CD14-positive monocyte (primary cell): ENCODE results near the gene ZNF726. TPM values are rescaled to one million over a fixed set of nuclear protein-coding genes. Genes with fewer than 3 reads are reported as not detected.
A peak's percentile ranks its signal among the peaks of the same experiment; 100 is the strongest.

Experiments used
- DNase-seq, 3 donors: peaks; one replicate each; pipeline ENCODE4 v3.0.0-alpha.2; 2011 to 2022
- H2AFZ ChIP-seq: 2 replicates; pipeline ENCODE4 v1.6.0; 2012; ENCODE audit warnings: mild to moderate bottlenecking, low read depth, low read length, inconsistent platforms; ENCODE audit not compliant: insufficient read depth, poor library complexity, severe bottlenecking
- H3K27ac ChIP-seq, 2 donors: 1 replicate in 1 of 2; 2 replicates in 1 of 2; pipeline ENCODE4 v1.5.1; 2012 to 2013; ENCODE audit warnings: low read length in 2 of 2, control low read depth in 1 of 2, inconsistent platforms in 1 of 2, low read depth in 1 of 2, mild to moderate bottlenecking in 1 of 2
- H3K27me3 ChIP-seq, 2 donors: one replicate each; pipeline versions ENCODE4 v1.6.0 to v1.6.1; 2011 to 2013; ENCODE audit warnings: low read length in 2 of 2; ENCODE audit not compliant: control insufficient read depth in 2 of 2, insufficient read depth in 2 of 2
- H3K36me3 ChIP-seq, 2 donors: replicated peaks in 1 of 2; 1 replicate in 1 of 2; 2 replicates in 1 of 2; pipeline versions ENCODE4 v1.5.1 to v1.6.1; 2012 to 2013; ENCODE audit warnings: low read length in 2 of 2, control low read depth in 1 of 2, inconsistent platforms in 1 of 2, mild to moderate bottlenecking in 1 of 2; ENCODE audit not compliant: insufficient read depth in 2 of 2, control insufficient read depth in 1 of 2
- H3K4me1 ChIP-seq, 2 donors: 1 replicate in 1 of 2; 2 replicates in 1 of 2; pipeline versions ENCODE4 v1.5.1 to v1.6.1; 2012 to 2013; ENCODE audit warnings: low read length in 2 of 2, control low read depth in 1 of 2, inconsistent platforms in 1 of 2, mild to moderate bottlenecking in 1 of 2, moderate library complexity in 1 of 2; ENCODE audit not compliant: insufficient read depth in 2 of 2, control insufficient read depth in 1 of 2
- H3K4me2 ChIP-seq: replicated peaks from 2 replicates; pipeline ENCODE3; 2012; ENCODE audit warnings: low read length, moderate library complexity, mild to moderate bottlenecking; ENCODE audit not compliant: poor library complexity, severe bottlenecking; ENCODE audit errors: extremely low read depth
- H3K4me3 ChIP-seq, 3 experiments: fragments of 200-600 bp in 1 of 3; sonication (generic) in 1 of 3; replicated peaks in 1 of 3; 1 replicate in 2 of 3; 2 replicates in 1 of 3; pipeline ENCODE4 v1.5.1; 2011 to 2013; ENCODE audit warnings: low read length in 3 of 3, mild to moderate bottlenecking in 3 of 3, control low read depth in 2 of 3, low read depth in 2 of 3, inconsistent platforms in 1 of 3, moderate library complexity in 1 of 3
- H3K79me2 ChIP-seq: 2 replicates; pipeline ENCODE4 v1.6.0; 2012; ENCODE audit warnings: mild to moderate bottlenecking, control low read depth, inconsistent platforms, low read length, moderate library complexity; ENCODE audit not compliant: insufficient read depth
- H3K9ac ChIP-seq: 2 replicates; pipeline ENCODE4 v1.6.0; 2017; ENCODE audit warnings: low read length, mild to moderate bottlenecking; ENCODE audit not compliant: insufficient read depth, poor library complexity, severe bottlenecking
- H3K9me3 ChIP-seq, 2 donors: replicated peaks in 1 of 2; 1 replicate in 1 of 2; 2 replicates in 1 of 2; pipeline versions ENCODE4 v1.5.1 to v1.6.1; 2012 to 2013; ENCODE audit warnings: low read length in 2 of 2, control low read depth in 1 of 2; ENCODE audit not compliant: control insufficient read depth in 1 of 2, insufficient read depth in 1 of 2
- H4K20me1 ChIP-seq: 2 replicates; pipeline ENCODE4 v1.6.0; 2012; ENCODE audit warnings: mild to moderate bottlenecking, low read length, control low read depth, moderate library complexity; ENCODE audit not compliant: insufficient read depth
- H3K27ac Mint-ChIP-seq, 7 donors: one replicate each; pipeline ENCODE4 v1.8.0; 2020; ENCODE audit warnings: mild to moderate bottlenecking in 7 of 7, mixed read lengths in 7 of 7, moderate library complexity in 6 of 7, inconsistent platforms in 2 of 7
- H3K27me3 Mint-ChIP-seq, 3 donors: one replicate each; pipeline ENCODE4 v1.8.0; 2021 to 2022; ENCODE audit warnings: low read depth in 3 of 3, mild to moderate bottlenecking in 3 of 3, mixed read lengths in 3 of 3, moderate library complexity in 3 of 3, inconsistent platforms in 1 of 3
- H3K36me3 Mint-ChIP-seq, 2 donors: one replicate each; pipeline ENCODE4 v1.8.0; 2020; ENCODE audit warnings: mixed read lengths in 2 of 2, inconsistent platforms in 1 of 2, mild to moderate bottlenecking in 1 of 2
- H3K4me1 Mint-ChIP-seq: one replicate; pipeline ENCODE4 v1.8.0; 2020; ENCODE audit warnings: mild to moderate bottlenecking, mixed read lengths
- H3K4me3 Mint-ChIP-seq, 2 donors: one replicate each; pipeline ENCODE4 v1.8.0; 2020; ENCODE audit warnings: mild to moderate bottlenecking in 2 of 2, mixed read lengths in 2 of 2, moderate library complexity in 1 of 2
- H3K9me3 Mint-ChIP-seq, 7 donors: one replicate each; pipeline ENCODE4 v1.8.0; 2020 to 2022; ENCODE audit warnings: mixed read lengths in 7 of 7, mild to moderate bottlenecking in 6 of 7, moderate library complexity in 6 of 7, inconsistent platforms in 2 of 7
- CTCF ChIP-seq: fragments of 200-600 bp; IDR thresholded peaks from one replicate; pipeline ENCODE4 v1.8.0; 2022; ENCODE audit warnings: antibody characterized with exemption, mild to moderate bottlenecking
- WGBS: methylation state at CpG from one replicate; pipeline ENCODE4 v1.1.5; 2013; ENCODE audit warnings: missing lambda C conversion rate; ENCODE audit not compliant: insufficient coverage; 5-methylcytosine and 5-hydroxymethylcytosine counted together
- intact Hi-C, 2 donors: fragments of 100-400 bp; cut with micrococcal nuclease; formaldehyde crosslinking; loops; one replicate each; pipeline versions ENCODE4 v1.15.0 to v1.15.1; 2023
- polyA minus RNA-seq: library from RNA; depleted of rRNA, polyadenylated mRNA; stranded (reverse); fragments of >200 nt; gene quantifications from 2 replicates; pipeline ENCODE4 v1.2.3, GENCODE V29; 2012
- polyA plus RNA-seq, 3 donors: library from polyadenylated mRNA; depleted of rRNA in 1 of 3; unstranded in 2 of 3; stranded (reverse) in 1 of 3; fragments of 300-500 nt in 2 of 3; fragments of >200 nt in 1 of 3; fragmentation: Illumina TruSeq in 2 of 3; gene quantifications; 1 replicate in 2 of 3; 2 replicates in 1 of 3; pipeline ENCODE4 v1.2.3, GENCODE V29; 2012 to 2021
- total RNA-seq, 12 experiments: library from RNA in 1 of 12; stranded (reverse) in 1 of 12; fragments of 120-200 nt in 1 of 12; gene quantifications; one replicate each; pipeline ENCODE4 v1.2.4 and lab custom pipeline; 2013 to 2026; ENCODE audit warnings: mixed read lengths in 6 of 12, inconsistent platforms in 1 of 12

The ZNF726 gene
- total RNA-seq (2013) = 0.71 TPM
- under 1 TPM; 0.10 to 0.34 (median 0.28) TPM for polyA plus RNA-seq
- 0.14 and 0.24 TPM in 2 replicates for polyA minus RNA-seq
- 0.17 to 1.6 (median 0.72) reads per million in 11 experiments for total RNA-seq (lab: John Stamatoyannopoulos, UW)

- Histone ChIP-seq H3K4me3 (peak within 1 kb of the TSS; percentile 51 to 80 (median 52)), H4K20me1 (no peaks in the 10 kb centered on the region), H3K9me3 (peaks cover 28 to 39% of the 10 kb centered on the region in 2 donors), H3K27me3 (no peaks in the 10 kb centered on the region), H2AFZ (peak within 1 kb of the TSS; percentile 91), H3K4me2 (peak within 1 kb of the TSS; percentile 79), H3K36me3 (no peaks in the 10 kb centered on the region), H3K4me1 (peaks cover 3 to 7% of the 10 kb centered on the region in 2 donors), H3K27ac (peak within 1 kb of the TSS; percentile 34 to 68), H3K9ac (peak within 1 kb of the TSS; percentile 65), H3K79me2 (peaks cover 4% of the 10 kb centered on the region)
- Mint-ChIP-seq H3K27me3 (peaks cover 0 to 10% (median 0%) of the 10 kb centered on the region in 3 donors), H3K27ac (peak within 1 kb of the TSS; percentile 52 to 93 (median 78)), H3K9me3 (peaks cover 12 to 56% (median 41%) of the 10 kb centered on the region in 7 donors), H3K4me1 (peaks cover 12% of the 10 kb centered on the region), H3K4me3 (peak within 1 kb of the TSS; percentile 95 to 96), H3K36me3 (peaks cover 7 to 14% of the 10 kb centered on the region in 2 donors)
- WGBS = 7% methylated on average over 38 of the region's 44 CpGs
- peak; percentile 66 to 78 (median 67) for DNase-seq
- TF ChIP-seq CTCF = no peak
- intact Hi-C loops = loop anchor here in 1 of 2 donors (10.0 kb wide), 1 partner anchor 120 kb away; no protein-coding TSS in a partner anchor
Observed at GRCh38 chr19:23914402-23915286, at the start of gene ZNF726. TSS of gene ZNF726 (plus strand) at chr19:23914886. CDS start at chr19:23914995, 109 bp downstream.

DNA sequence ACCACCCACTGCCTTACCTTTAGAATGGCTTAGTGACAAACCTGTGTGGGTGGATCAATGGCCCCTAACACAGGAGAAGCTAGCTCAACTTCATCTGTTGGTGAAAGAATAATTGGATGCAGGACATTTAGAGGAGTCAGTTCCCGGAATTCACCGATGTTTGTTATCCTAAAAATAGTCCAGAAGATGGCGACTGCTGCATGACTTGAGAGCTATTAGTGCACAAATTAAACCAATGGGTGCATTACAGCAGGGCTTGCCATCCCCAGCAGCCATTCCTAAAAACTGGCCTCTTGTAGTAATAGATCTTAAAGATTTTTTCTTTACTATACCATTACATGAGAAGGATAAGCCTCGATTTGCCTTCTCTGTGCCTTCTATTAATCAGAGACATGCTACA lies 46.8 kb upstream of the ZNF726 start:
- H3K27ac Mint-ChIP-seq = no peak overlapping the region
- no peak overlapping the region for H3K4me2 ChIP-seq
- intact Hi-C loops = no loop called here
- no peak for TF ChIP-seq CTCF
- H4K20me1 ChIP-seq = no peaks in the 10 kb centered on the region
- no peaks in the 10 kb centered on the region for H3K79me2 ChIP-seq
- no peaks in the 10 kb centered on the region for H3K27me3 ChIP-seq
- H3K36me3 ChIP-seq = no peaks in the 10 kb centered on the region
- H3K27me3 Mint-ChIP-seq = no peaks in the 10 kb centered on the region
- H3K4me3 ChIP-seq = no peak overlapping the region
- DNase-seq = no peak
- H3K4me1 ChIP-seq = no peaks in the 10 kb centered on the region
- peaks cover 19 to 57% (median 37%) of the 10 kb centered on the region in 7 donors for H3K9me3 Mint-ChIP-seq
- 93% methylated on average over 3 of the region's 4 CpGs for WGBS
- H3K4me3 Mint-ChIP-seq = no peak overlapping the region
- no peak overlapping the region for H2AFZ ChIP-seq
- peaks cover 43 to 56% of the 10 kb centered on the region in 2 donors for H3K9me3 ChIP-seq
- no peak overlapping the region for H3K9ac ChIP-seq
- H3K36me3 Mint-ChIP-seq = no peaks in the 10 kb centered on the region
- H3K27ac ChIP-seq = no peak overlapping the region
- no peaks in the 10 kb centered on the region for H3K4me1 Mint-ChIP-seq
